NCI-H2227 (cell line): ENCODE measurements around the gene ZC3H13.

Experiments
- DNase-seq: peaks from one replicate; lab custom pipeline; 2025; ENCODE audit not compliant: unreplicated experiment; lab: John Stamatoyannopoulos, UW

Gene ZC3H13

DNA sequence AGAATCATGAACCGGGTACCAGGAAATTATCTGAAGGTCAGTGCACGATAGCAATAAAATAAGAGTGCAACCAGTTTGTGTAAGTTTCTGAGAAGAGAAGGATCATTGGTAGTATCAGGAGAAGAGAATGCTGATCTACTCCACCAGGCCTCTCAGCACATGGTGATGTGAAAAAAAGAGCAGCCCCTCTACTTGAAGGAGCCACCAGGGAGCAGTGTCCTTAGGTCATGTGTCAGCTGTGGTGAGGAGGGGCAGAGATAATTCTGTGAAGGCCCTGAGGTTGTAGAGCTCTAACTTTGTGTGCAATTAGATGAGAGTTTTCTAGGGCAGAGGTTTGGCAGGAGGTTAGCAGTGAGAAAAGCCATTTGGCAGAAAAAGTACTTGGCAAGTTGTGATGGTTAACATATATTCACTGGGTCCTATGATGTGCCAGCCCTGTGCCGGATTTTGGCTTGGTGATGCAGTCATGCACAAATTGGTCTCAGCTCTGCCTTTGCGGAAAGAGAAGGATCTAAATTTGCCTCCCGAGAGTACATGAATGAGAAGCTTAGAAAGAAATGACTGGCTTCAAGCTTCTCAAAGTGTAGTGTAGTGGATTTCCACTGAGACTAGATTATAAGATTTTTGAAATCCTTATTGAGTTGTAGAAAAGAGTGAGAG lies 19.2 kb upstream of the ZC3H13 start:
- no peak for DNase-seq

DNA sequence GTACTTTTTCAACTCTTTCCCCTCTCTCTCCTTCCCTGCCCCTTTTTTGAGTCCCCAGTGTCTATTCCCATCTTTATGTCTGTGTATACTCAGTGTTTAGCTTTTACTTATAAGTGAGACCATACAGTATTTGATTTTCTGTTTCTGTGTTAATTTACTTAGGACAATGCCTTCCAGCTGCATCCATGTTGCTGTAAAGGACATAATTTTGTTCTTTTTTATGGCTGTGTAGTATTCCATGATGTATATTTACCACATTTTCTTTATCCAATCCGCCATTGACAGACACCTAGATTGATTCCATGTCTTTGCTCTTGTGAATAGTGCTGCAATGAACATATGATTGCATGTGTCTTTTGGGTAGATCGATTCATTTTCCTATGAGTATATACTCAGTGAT lies 10.7 kb upstream of the ZC3H13 start:
- no peak for DNase-seq

DNA sequence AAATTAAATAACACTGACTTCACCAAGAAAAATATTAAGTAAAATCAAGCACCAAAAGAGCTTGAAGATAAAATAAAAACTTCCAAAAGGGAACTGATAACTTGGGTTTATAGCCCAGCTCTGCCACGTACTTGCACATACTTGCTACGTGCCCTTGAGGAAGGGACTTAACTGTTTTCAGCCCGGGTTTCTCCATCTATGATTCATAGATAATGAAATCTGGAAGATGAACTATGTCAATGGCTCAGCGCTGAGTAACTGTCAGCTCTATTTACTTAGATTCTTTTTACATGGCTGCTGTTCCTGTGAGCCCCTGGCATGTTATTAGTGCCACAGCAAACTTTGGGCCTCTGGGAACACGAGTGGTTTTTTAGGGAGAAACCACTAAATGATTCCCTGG lies 9.6 kb upstream of the ZC3H13 start:
- DNase-seq, result no peak

DNA sequence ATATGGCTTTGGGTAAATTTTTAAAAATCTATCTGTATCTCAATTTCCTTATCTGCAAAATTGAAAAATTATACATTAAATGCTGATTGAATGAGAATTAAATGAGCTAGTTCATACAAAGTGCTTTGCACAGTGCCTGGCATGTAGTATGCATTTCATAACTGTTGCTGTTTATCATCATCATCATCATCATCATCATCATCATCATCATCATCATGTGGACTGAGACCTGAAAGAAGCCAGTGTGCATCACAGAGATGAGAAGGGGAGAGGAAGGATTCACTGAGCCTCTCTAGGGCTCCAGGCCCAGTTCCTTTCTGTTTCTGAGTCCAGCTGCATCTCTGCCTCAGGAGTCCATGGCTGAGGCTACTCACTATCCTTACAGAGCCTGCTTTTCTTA lies 6.9 kb upstream of the ZC3H13 start:
- DNase-seq, result no peak

DNA sequence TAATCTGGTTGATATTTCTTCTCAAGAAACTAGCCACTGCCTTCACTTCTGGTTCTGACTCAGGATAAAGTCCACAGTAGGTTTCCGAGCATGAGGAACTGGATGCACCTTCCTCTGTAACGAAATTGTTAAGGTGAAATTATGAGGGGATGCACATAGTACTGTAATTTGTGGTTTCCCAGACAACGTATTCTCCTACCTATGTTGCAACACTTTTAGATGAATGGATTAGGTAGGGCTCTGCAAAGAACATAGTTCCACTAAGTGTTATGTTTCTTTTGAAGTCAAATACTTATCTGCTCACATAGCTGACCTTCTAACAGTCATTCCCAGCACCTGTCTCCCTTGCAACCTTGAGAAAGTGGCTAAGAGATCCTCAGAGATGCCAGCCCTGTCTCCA lies 5.7 kb upstream of the ZC3H13 start:
- DNase-seq, result no peak

DNA sequence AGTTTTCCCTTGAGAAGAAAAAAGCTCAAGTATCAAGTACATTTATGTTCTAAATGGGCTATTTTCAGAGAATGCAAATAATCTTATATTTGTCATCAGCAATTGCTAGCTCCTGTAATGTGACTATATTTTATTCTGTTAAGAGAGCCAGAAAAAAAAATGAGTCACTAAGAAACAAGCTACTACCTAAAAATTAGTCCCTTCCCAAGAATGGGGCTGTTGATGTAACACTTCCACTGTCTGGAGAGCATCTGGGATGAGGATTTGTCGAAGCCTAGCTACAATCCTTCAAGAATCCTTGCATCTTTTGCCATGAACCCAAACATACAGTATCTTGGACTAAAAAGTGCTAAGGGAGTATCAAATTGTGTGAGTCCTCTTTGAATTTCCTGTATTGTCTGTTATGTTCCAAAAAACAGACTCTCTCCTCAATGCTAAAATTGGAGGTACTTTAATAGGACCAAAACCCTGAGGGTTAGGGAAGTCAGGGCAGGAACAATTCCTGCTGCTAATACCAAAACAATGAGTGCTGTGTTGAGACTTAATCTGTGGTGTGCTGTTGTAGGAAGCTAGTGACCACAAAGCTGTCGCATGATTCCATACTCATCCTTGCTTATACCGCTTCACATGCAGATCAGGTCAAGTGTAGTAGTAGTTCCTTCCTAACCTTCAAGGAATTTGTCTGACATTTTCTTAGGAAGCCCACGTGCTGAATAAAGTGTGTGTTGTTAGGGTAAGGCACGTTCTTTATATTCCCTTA lies 4.9 kb upstream of the ZC3H13 start:
- no peak for DNase-seq

DNA sequence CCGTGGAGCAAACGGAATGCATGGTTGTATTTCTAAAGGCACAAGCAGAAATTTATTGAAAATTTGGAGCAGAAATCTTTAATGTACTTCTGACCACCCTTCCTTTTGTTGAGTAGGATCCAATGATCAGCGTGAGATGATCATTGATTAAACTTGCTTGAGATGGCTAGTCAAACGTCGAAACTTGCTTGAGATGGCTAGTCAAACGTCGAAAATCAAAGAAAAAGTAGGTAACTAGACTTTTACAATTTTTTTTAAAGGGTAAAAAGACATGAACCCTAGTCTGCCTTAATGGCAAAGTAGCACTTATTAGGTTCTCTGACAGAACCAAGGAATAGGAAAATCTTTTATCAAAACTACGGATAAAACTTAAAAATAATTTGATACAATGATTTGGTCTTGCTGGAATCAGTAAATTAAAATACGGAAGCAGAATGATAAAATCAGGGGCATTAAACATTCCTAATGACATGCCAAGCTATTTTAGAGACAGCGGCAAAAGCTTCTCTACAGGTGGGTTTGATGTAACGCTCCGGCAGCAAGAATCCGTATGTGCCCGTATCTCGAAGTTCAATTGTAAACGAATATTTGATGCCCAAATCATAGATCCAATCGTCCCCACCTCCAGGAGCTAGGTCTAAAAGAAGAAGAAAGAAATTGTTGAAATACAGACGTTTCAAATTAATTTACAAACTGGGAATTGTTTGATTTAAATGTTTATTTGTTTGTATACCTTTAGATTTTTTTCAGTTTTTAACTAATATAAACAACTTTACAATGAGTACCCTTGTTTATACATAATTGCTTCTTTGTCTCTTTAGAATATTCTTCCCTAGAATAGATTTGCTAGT lies 841 bp upstream of the ZC3H13 start:
- DNase-seq, result no peak

DNA sequence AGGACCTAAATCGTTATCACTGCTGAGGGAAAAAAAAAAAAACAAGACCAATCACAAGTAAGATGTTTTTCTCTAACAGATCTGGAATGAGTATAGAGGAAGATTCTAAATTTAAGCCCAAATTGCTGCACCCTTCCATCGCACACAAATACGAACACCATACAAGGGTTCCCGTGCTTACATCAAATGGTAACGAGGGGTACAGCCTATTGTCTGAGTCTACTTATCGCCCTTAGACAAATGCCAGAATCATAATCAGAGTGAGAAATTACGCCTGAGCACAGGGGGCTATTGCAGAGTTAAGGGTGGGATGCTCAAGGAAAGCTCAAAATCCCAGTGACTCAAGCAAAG lies 603 bp downstream of the ZC3H13 start:
- no peak for DNase-seq

DNA sequence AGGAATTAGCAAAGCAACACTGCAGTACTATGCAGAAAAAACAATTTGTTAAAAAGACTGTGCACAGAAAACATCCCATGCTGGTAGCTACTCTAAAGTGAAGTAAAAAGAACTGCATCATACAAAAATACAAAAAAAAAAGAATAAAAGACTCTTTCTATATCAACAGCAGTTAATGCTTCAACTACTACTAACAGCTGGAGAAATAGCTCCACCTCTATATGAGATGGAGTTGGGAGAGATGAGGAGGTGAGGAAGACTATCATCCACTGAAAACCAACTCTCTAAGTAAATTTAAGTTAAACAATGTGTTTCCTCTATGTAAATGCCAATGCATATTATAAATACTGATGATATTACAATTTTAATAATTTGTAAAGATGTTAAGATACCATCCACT lies 1.8 kb downstream of the ZC3H13 start:
- DNase-seq, result no peak

DNA sequence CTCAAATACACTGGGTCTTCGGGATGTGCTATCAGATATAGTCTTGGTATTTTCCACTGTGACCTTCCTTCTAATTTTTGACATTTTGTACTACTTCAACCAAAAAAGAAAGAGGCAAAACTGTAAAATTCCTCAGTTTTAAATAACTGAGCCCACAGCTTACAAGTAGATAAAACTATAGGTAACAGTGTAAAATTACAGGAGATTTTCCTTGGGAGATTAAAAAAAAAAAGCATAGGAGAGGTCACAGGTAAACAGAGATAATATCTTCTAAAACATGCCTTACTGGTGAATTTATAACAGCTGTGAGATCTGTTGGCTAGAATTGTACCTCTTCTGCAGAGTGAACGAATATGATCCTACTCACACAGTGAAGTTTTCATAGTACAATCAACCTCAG lies 7.1 kb downstream of the ZC3H13 start:
- no peak for DNase-seq

DNA sequence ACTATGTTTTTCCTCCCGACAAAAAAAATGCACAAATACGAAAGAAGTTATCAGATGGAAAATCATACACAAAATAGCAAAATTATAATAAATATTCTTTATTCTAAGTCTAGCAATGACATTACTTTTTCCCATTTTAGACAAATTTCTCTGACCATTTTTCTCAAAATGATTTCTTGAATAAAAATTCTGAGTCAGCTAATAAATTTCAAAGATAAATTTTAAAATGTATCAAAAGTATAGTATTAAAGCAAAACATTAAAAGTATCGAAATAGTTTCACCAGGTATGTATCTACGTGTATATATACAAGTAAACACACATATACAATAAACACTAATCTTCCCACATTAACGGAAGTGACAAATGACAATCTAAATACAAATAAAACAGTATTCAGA lies 8.9 kb downstream of the ZC3H13 start:
- no peak for DNase-seq

DNA sequence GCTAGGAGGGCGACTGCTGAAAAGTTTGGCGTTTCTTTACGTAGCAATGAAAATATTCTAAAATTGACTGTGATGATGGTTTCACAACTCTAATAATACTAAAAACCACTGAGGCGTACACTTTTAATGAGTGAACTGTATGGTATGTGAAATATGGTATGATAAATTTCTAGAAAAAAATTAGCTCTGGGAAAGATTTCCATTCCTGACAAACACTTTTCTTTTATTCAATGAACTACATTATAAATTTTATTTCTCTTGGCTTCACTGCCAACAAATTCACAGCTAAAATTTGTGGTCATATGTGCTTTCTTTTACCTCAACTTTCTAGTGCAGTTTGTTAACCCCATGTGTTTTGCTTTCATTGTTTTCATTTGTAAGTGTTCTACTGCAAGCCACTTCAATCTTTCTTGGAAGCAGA lies 11.1 kb downstream of the ZC3H13 start:
- DNase-seq, result no peak

DNA sequence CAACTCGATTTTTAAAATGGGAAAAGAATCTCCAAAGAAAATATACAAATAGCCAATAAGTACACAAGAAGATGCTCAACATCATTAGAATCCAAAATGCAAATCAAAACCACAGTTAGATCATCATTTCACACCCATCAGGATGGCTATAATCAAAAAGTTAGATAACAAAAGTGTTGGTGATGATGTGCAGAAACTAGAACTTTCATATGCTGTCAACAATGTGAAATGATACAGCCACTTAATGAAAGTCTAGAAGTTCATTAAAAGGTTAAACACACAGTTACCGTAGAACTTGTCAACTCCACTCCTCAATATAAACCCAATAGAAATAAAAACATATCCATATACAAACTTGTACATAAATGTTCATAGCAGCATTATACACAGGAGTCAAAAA lies 11.8 kb downstream of the ZC3H13 start:
- no peak for DNase-seq

DNA sequence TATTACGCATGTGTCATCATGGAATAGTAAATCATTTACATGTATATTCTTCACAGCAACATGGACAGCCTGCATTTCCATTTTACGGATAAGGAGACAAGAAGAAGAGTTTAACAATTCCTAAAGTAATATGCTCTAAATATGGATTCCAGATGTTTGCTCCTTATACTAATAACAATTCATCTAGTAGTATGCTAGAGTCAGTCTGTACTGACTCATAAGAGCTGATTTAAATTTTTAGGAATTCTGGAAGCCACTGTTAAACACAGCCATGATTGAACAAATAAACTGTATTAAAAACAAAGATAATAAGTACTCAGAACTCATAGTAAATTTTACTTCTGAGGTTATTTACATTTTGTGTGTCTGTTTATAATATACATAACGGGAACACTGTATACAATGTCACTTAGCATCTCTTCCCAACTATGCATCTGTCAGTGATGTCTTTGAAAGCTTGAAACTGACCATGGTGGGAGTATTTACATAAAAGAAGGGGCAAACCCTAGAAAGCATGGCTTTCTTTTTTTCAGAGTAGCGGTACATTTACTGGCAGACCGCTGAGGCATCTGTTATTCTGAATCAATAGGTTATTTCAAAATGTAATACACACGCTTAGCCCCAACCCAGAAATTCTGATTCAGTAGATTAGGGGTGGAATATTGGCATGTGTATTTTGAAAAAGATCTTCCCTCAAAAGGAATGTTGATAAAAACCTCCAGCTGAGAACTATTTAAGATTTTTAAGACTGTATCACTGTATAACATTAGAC lies 12.9 kb downstream of the ZC3H13 start:
- no peak for DNase-seq

DNA sequence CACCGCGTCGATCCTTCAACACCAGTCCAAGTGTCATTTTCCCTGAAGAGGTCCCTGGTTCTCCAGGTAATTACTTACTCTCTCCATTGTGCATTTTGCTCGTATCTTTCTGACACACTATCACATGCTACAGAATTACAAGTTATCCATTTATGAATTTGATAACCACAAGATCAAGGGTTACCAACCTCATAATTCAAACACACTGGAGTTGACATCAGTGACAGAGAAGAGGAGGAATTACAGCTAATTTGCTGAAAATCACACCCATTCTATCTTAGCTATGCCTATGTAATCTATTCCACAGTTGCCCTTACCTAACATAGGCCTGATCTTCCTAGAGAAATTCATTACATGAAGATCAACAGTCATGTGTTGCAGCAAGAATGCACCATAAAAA lies 14.2 kb downstream of the ZC3H13 start:
- no peak for DNase-seq

DNA sequence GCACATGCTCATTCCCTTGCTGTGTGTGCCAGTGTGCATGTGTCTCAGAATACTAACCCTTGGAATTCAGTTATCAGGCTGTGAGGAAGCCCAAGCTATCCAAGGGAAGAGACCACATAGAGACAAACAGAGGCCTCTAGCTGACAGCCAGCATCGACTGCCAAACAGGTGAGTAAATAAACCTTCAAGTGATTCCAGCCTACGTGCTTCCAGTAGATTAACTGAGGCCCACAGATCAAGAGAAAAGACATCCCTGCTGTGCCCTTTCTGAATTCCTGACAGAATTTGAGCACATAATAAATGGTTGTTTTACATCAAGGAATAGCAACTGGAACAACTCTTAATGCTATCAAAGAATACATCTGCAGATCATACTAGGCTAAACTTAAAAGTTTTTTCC lies 17.5 kb downstream of the ZC3H13 start:
- DNase-seq, result no peak

DNA sequence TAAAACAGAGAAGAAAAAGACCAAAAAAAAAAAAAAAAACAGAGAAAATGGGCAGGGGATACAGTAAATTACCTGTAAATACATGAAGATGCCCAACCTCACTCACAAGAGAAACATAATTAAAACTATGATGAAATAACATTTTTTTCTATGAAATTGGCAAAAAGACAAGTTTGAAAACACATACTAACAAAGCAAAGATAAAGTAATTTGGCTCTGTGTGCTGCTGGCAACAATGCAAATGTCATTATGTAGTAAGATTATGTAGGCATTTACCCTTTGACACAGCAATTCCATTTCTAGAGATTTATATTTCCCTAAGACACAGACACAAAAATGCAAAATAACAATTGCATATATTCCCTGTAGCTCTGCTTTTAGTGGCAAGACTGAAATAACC lies 20.2 kb downstream of the ZC3H13 start:
- no peak for DNase-seq

DNA sequence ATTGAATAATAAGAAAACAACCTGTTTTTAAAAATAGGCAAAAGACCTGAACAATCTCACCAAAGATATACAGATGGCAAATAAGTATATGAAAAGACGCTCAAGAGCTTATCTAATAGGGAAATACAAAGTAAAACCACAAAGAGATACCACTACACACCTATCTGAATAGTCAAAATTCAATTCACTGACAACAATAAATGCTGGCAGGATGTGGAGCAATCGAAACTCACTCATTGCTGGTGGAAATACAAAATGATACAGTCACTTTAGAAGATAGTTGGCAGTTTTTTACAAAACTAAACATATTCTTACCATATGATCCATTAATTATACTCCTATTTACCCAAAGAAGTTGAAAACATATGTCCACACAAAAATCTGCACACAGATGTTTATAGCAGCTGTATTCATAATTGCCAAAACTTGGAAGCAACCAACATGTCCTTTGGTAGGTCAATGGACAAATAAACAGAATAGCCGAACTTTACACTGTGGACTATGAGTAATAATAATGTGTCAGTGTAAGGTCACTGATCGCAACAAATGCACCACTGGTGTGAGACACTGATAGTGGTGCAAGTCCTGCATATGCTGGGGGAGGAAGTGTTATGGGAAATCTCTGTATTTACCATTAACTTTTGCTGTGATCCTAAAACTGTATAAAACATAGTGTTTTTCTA lies 20.8 kb downstream of the ZC3H13 start:
- DNase-seq, result no peak

DNA sequence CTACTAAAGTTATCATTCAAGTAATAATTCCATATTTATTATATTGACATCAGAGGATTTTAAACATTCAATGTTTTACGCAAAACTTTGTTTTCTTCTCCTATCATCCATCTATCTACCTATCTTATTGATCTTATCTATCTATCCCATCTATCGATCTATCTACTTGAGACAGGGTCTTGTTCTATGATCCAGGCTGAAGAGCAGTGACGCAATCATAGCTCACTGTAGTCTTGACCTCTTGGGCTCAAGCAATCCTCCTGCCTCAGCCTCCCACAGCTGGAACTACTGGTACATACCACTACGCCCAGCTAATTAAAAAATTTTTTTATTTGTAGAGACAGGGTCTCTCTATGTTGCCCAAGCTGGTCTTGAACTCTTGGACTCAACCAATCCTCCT lies 27.4 kb downstream of the ZC3H13 start:
- DNase-seq, result no peak

DNA sequence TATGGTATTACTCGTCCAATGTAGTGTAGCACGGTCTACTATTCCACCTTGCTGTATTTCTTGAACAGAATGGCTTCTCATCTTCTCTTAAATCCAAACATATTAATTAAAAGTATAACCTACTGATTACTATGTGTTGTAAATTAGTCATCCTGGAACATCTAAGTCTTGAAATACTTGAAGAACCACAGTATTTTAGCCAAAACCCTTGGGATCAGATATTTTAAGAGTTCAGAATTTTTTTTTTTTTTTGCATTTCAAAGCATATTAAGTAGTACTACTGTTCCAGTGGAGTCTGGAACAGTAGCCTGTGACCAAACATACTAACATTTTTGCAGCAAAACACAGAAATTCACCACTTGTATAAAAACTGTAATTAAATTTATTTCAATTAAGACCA lies 30.1 kb downstream of the ZC3H13 start:
- no peak for DNase-seq

DNA sequence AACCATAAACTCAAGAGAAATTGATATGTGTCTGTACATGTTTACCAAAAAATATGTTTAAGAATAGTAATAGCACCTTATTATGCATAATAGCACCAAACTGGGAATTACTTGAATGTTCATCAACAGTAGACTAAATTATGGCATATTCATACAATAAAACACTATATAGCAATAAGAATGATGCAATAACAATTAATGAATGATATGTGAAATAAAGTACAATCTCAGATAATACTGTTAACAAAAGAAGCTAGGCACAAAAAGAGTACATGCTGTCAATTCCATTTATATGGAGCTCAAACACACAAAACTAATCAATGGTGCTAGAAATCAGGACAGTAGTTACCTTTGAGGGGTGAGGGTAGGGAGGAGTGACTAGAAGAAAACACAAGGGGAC lies 36.3 kb downstream of the ZC3H13 start:
- no peak for DNase-seq
